ENCODE measurements around the gene ASB13.

The ASB13 gene

GRCh38 chr10:5662708-5663579 is 3.5 kb downstream of the ASB13 start:
- Histone ChIP-seq H3K27me3 (replicated peaks; ENCODE audit: control insufficient read depth, insufficient read depth, low read length) (peaks cover 9% of the 10 kb centered on the region), H3K4me3 (replicated peaks; ENCODE audit: low read depth, low read length) (no peak overlapping the region), H3K36me3 (ENCODE audit: control insufficient read depth, insufficient read depth, low read length) (no peaks in the 10 kb centered on the region)
- TF ChIP-seq CTCF (IDR thresholded peaks at IDR 0.05; ENCODE audit: insufficient read depth, low read length, poor library complexity, severe bottlenecking) = no peak
- no peak for DNase-seq (ENCODE audit: extremely low read depth, insufficient read length)

- DNase-seq (ENCODE audit: extremely low read depth, insufficient read length) = no peak
Observed at GRCh38 chr10:5661043-5661442, 5.4 kb downstream of the ASB13 start.

GRCh38 chr10:5659702-5660528 is 6.5 kb downstream of the ASB13 start:
- Histone ChIP-seq H3K36me3 (ENCODE audit: control insufficient read depth, insufficient read depth, low read length) (no peaks in the 10 kb centered on the region), H3K4me3 (replicated peaks; ENCODE audit: low read depth, low read length) (no peak overlapping the region), H3K27me3 (replicated peaks; ENCODE audit: control insufficient read depth, insufficient read depth, low read length) (peaks cover 6% of the 10 kb centered on the region)
- TF ChIP-seq CTCF (IDR thresholded peaks at IDR 0.05; ENCODE audit: insufficient read depth, low read length, poor library complexity, severe bottlenecking) = no peak
- DNase-seq (ENCODE audit: extremely low read depth, insufficient read length) = no peak

More at GRCh38 chr10:5661043-5661442, 5.4 kb downstream of the ASB13 start:
- Histone ChIP-seq H3K27me3 (replicated peaks; ENCODE audit: control insufficient read depth, insufficient read depth, low read length) (peaks cover 6% of the 10 kb centered on the region), H3K36me3 (ENCODE audit: control insufficient read depth, insufficient read depth, low read length) (no peaks in the 10 kb centered on the region), H3K4me3 (replicated peaks; ENCODE audit: low read depth, low read length) (no peak overlapping the region)
- no peak for TF ChIP-seq CTCF (IDR thresholded peaks at IDR 0.05; ENCODE audit: insufficient read depth, low read length, poor library complexity, severe bottlenecking)

GRCh38 chr10:5658871-5659618 is 7.3 kb downstream of the ASB13 start:
- Histone ChIP-seq H3K4me3 (replicated peaks; ENCODE audit: low read depth, low read length) (no peak overlapping the region), H3K27me3 (replicated peaks; ENCODE audit: control insufficient read depth, insufficient read depth, low read length) (peaks cover 6% of the 10 kb centered on the region), H3K36me3 (ENCODE audit: control insufficient read depth, insufficient read depth, low read length) (no peaks in the 10 kb centered on the region)
- DNase-seq (ENCODE audit: extremely low read depth, insufficient read length) = no peak
- no peak for TF ChIP-seq CTCF (IDR thresholded peaks at IDR 0.05; ENCODE audit: insufficient read depth, low read length, poor library complexity, severe bottlenecking)

GRCh38 chr10:5656737-5657579 is 9.4 kb downstream of the ASB13 start:
- Histone ChIP-seq H3K4me3 (replicated peaks; ENCODE audit: low read depth, low read length) (no peak overlapping the region), H3K36me3 (ENCODE audit: control insufficient read depth, insufficient read depth, low read length) (no peaks in the 10 kb centered on the region), H3K27me3 (replicated peaks; ENCODE audit: control insufficient read depth, insufficient read depth, low read length) (no peaks in the 10 kb centered on the region; the same call in 1 of the 2 replicates)
- TF ChIP-seq CTCF (IDR thresholded peaks at IDR 0.05; ENCODE audit: insufficient read depth, low read length, poor library complexity, severe bottlenecking) = no peak
- no peak for DNase-seq (ENCODE audit: extremely low read depth, insufficient read length)

Measured in GM06990 (cell line).